Sigmoid colon (tissue), 7 donors: Measurements from ENCODE around the gene ARHGAP44. TPM values are rescaled to one million over a fixed set of nuclear protein-coding genes. Genes with fewer than 3 reads are reported as not detected.

ENCODE experiments used
- DNase-seq: peaks from one replicate; pipeline ENCODE4 v3.0.0-alpha.2; 2019
- H3K27ac ChIP-seq, 4 donors: fragments of 200-600 bp; sonication (generic); one replicate each; pipeline ENCODE4 v1.5.1; 2016 to 2019; ENCODE audit warnings: mild to moderate bottlenecking in 1 of 4
- H3K27me3 ChIP-seq, 3 donors: fragments of 200-600 bp; sonication (generic); one replicate each; pipeline ENCODE4 v1.5.1; 2019; ENCODE audit warnings: mild to moderate bottlenecking in 1 of 3
- H3K36me3 ChIP-seq, 4 donors: fragments of 200-600 bp; sonication (generic); one replicate each; pipeline ENCODE4 v1.5.1; 2016 to 2019
- H3K4me1 ChIP-seq, 4 donors: fragments of 200-600 bp; sonication (generic); one replicate each; pipeline ENCODE4 v1.5.1; 2017 to 2019
- H3K4me3 ChIP-seq, 4 donors: fragments of 200-600 bp; sonication (generic); one replicate each; pipeline ENCODE4 v1.5.1; 2017 to 2019; ENCODE audit warnings: mild to moderate bottlenecking in 2 of 4, moderate library complexity in 1 of 4
- H3K9me3 ChIP-seq, 4 donors: fragments of 200-600 bp in 3 of 4; sonication (generic) in 3 of 4; one replicate each; pipeline versions ENCODE4 v1.5.1 to v1.6.1; 2013 to 2019
- CTCF ChIP-seq, 4 experiments: fragments of 450-650 bp in 3 of 4; fragments of 200-600 bp in 1 of 4; IDR thresholded peaks; one replicate each; pipeline ENCODE4 v1.5.1; 2016 to 2019; ENCODE audit warnings: antibody characterized with exemption in 4 of 4, mild to moderate bottlenecking in 3 of 4, moderate library complexity in 2 of 4
- EP300 ChIP-seq, 4 donors: sonication (generic); formaldehyde crosslinking; IDR thresholded peaks; one replicate each; pipeline ENCODE4 v1.6.1; 2017; ENCODE audit warnings: antibody characterized with exemption in 4 of 4
- POLR2A ChIP-seq, 2 donors: fragments of 450-650 bp; IDR thresholded peaks; one replicate each; pipeline ENCODE4 v1.6.1; 2016; ENCODE audit warnings: antibody characterized with exemption in 2 of 2, mild to moderate bottlenecking in 2 of 2, moderate library complexity in 2 of 2
- POLR2AphosphoS5 ChIP-seq, 4 donors: sonication (generic); formaldehyde crosslinking; IDR thresholded peaks; one replicate each; pipeline ENCODE4 v1.6.1; 2017; ENCODE audit warnings: antibody characterized with exemption in 4 of 4
- WGBS, 2 donors: extraction: QIAGEN DNeasy Blood & Tissue Kit; methylation state at CpG; one replicate each; pipeline ENCODE4 v1.1.7; 2013; 5-methylcytosine and 5-hydroxymethylcytosine counted together
- intact Hi-C: fragments of 100-400 bp; cut with DNase I; formaldehyde crosslinking; loops from one replicate; pipeline ENCODE4 v1.15.1; 2023
- polyA plus RNA-seq, 3 donors: library from polyadenylated mRNA; stranded (reverse); fragments of 200-250 nt; gene quantifications; one replicate each; pipeline ENCODE4 v1.2.3, GENCODE V29; 2013
- total RNA-seq, 4 donors: library from RNA; depleted of rRNA; stranded (reverse); fragments of >200 nt; gene quantifications; one replicate each; pipeline ENCODE4 v1.1.0, GENCODE V29; 2016
- donor health status: healthy with polysubstance abuse.
- donor health status: Bipolar disorder and iron deficiency.
- donor health status: healthy.

ARHGAP44 gene
- total and polyA plus RNA-seq, 7 donors, result 2.6 to 23.8 (median 6.4) TPM

- no peak overlapping the region for H3K4me3 ChIP-seq
- 86 to 92% methylated on average over 25 of the region's 25 CpGs for WGBS, 2 donors
- no peak for DNase-seq
- no peak overlapping the region for H3K27ac ChIP-seq
- H3K9me3 ChIP-seq, result no peaks in the 10 kb centered on the region
- H3K36me3 ChIP-seq, result peaks cover 26 to 54% (median 34%) of the 10 kb centered on the region in 4 donors
- no peaks in the 10 kb centered on the region for H3K4me1 ChIP-seq
- TF ChIP-seq EP300 (IDR thresholded peaks at IDR 0.05), result no peak
- H3K27me3 ChIP-seq, result no peaks in the 10 kb centered on the region
- intact Hi-C loops, result no loop called here
Observed at GRCh38 chr17:12990041-12990808, 200.9 kb downstream of the ARHGAP44 start.

- TF ChIP-seq EP300 (IDR thresholded peaks at IDR 0.05) (no peak), CTCF (IDR thresholded peaks at IDR 0.05) (no peak), POLR2AphosphoS5 (IDR thresholded peaks at IDR 0.05) (no peak), POLR2A (IDR thresholded peaks at IDR 0.05) (no peak)
- DNase-seq, result no peak
- H3K36me3 ChIP-seq, result peaks cover 33 to 61% (median 40%) of the 10 kb centered on the region in 4 donors
- no peak overlapping the region for H3K4me3 ChIP-seq
- H3K27me3 ChIP-seq, result no peaks in the 10 kb centered on the region
- no peaks in the 10 kb centered on the region for H3K4me1 ChIP-seq
- no peaks in the 10 kb centered on the region for H3K9me3 ChIP-seq
- H3K27ac ChIP-seq, result no peak overlapping the region
- intact Hi-C loops, result no loop called here
- 89 to 93% methylated on average over 12 of the region's 12 CpGs for WGBS, 2 donors
Observed at GRCh38 chr17:12990926-12991325, 201.6 kb downstream of the ARHGAP44 start.

- WGBS, 2 donors, result 95 to 96% methylated on average over 14 of the region's 14 CpGs
- intact Hi-C loops, result no loop called here
- Histone ChIP-seq H3K36me3 (peaks cover 45 to 79% (median 57%) of the 10 kb centered on the region in 4 donors), H3K9me3 (no peaks in the 10 kb centered on the region), H3K4me1 (no peaks in the 10 kb centered on the region), H3K27ac (no peak overlapping the region), H3K27me3 (no peaks in the 10 kb centered on the region), H3K4me3 (no peak overlapping the region)
- TF ChIP-seq POLR2AphosphoS5 (IDR thresholded peaks at IDR 0.05) (no peak), CTCF (IDR thresholded peaks at IDR 0.05) (no peak), EP300 (IDR thresholded peaks at IDR 0.05) (no peak), POLR2A (IDR thresholded peaks at IDR 0.05) (no peak)
- DNase-seq, result no peak
Observed at GRCh38 chr17:12992676-12993075, 203.4 kb downstream of the ARHGAP44 start.

GRCh38 chr17:12993631-12994030, 204.3 kb downstream of the ARHGAP44 start:
- no peaks in the 10 kb centered on the region for H3K4me1 ChIP-seq
- peaks cover 45 to 88% (median 67%) of the 10 kb centered on the region in 4 donors for H3K36me3 ChIP-seq
- WGBS, 2 donors, result 89 to 94% methylated on average over 14 of the region's 14 CpGs
- H3K27me3 ChIP-seq, result no peaks in the 10 kb centered on the region
- TF ChIP-seq POLR2A (IDR thresholded peaks at IDR 0.05), result no peak
- TF ChIP-seq EP300 (IDR thresholded peaks at IDR 0.05), result no peak
- no peak for TF ChIP-seq CTCF (IDR thresholded peaks at IDR 0.05)
- TF ChIP-seq POLR2AphosphoS5 (IDR thresholded peaks at IDR 0.05), result no peak
- no peaks in the 10 kb centered on the region for H3K9me3 ChIP-seq
- intact Hi-C loops, result no loop called here
- H3K4me3 ChIP-seq, result no peak overlapping the region
- DNase-seq, result peak; percentile 46
- H3K27ac ChIP-seq, result no peak overlapping the region

GRCh38 chr17:12994341-12995074, 205.2 kb downstream of the ARHGAP44 start:
- intact Hi-C loops, result no loop called here
- H3K27ac ChIP-seq, result no peak overlapping the region
- peaks cover 53 to 97% (median 76%) of the 10 kb centered on the region in 4 donors for H3K36me3 ChIP-seq
- no peak overlapping the region for H3K4me3 ChIP-seq
- no peaks in the 10 kb centered on the region for H3K9me3 ChIP-seq
- no peaks in the 10 kb centered on the region for H3K4me1 ChIP-seq
- whole genome bisulfite sequencing, 2 donors, result 90 to 92% methylated on average over 19 of the region's 19 CpGs
- TF ChIP-seq POLR2A (IDR thresholded peaks at IDR 0.05) (no peak), EP300 (IDR thresholded peaks at IDR 0.05) (no peak), POLR2AphosphoS5 (IDR thresholded peaks at IDR 0.05) (no peak), CTCF (IDR thresholded peaks at IDR 0.05) (no peak)
- no peak for DNase-seq
- no peaks in the 10 kb centered on the region for H3K27me3 ChIP-seq
